ENCODE data around the gene GPR22.

DNA sequence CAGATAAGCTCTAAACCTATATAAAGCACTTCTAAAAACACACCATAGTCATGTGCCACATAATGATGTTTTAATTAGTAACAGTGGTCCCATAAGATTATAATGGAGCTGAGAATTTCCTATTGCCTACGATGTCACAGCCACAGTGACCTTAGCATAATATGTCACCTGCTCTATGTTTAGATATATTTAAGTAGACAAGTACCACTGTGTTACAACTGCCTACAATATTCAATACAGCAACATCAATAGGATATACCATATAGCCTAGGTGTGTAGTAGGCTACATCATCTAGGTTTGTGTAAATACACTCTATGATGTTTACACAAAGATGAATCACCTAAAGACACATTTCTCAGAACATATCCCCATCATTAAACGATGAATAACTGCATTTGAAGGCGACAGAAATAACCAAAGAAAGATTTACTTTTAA is 24.5 kb downstream of the GPR22 start:
- TF ChIP-seq, protein P1, sequence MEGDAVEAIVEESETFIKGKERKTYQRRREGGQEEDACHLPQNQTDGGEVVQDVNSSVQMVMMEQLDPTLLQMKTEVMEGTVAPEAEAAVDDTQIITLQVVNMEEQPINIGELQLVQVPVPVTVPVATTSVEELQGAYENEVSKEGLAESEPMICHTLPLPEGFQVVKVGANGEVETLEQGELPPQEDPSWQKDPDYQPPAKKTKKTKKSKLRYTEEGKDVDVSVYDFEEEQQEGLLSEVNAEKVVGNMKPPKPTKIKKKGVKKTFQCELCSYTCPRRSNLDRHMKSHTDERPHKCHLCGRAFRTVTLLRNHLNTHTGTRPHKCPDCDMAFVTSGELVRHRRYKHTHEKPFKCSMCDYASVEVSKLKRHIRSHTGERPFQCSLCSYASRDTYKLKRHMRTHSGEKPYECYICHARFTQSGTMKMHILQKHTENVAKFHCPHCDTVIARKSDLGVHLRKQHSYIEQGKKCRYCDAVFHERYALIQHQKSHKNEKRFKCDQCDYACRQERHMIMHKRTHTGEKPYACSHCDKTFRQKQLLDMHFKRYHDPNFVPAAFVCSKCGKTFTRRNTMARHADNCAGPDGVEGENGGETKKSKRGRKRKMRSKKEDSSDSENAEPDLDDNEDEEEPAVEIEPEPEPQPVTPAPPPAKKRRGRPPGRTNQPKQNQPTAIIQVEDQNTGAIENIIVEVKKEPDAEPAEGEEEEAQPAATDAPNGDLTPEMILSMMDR (conservative IDR thresholded peaks at IDR 0.05; ENCODE audit: low read depth, low read length), result no peak
- TF ChIP-seq RAD21 (IDR thresholded peaks at IDR 0.05; ENCODE audit: low read length), result no peak
- no peak for TF ChIP-seq POLR2A (IDR thresholded peaks at IDR 0.05; ENCODE audit: low read depth, low read length)
- TF ChIP-seq RFX5 (IDR thresholded peaks at IDR 0.05; ENCODE audit: low read depth, low read length), result no peak
- TF ChIP-seq NFE2L2 (IDR thresholded peaks at IDR 0.05; ENCODE audit: low read depth, low read length), result no peak
- no peak for TF ChIP-seq CEBPB (IDR thresholded peaks at IDR 0.05; ENCODE audit: low read depth, low read length)
- no peak for TF ChIP-seq MAFK (IDR thresholded peaks at IDR 0.05; ENCODE audit: low read depth, low read length)
- no peak for TF ChIP-seq USF2 (IDR thresholded peaks at IDR 0.05; ENCODE audit: low read depth, low read length)
- TF ChIP-seq MXI1 (IDR thresholded peaks at IDR 0.05; ENCODE audit: borderline replicate concordance, low read depth, low read length), result no peak

Data from IMR-90 (cell line).